Smooth muscle cell (in vitro differentiated cells): ENCODE measurements around the gene MUS81. TPM values are rescaled to one million over a fixed set of nuclear protein-coding genes. Genes with fewer than 3 reads are reported as not detected.
A peak's percentile ranks its signal among the peaks of the same experiment; 100 is the strongest.

ENCODE experiments used
- DNase-seq: peaks from one replicate; lab custom pipeline; 2025; ENCODE audit not compliant: unreplicated experiment; lab: John Stamatoyannopoulos, UW
- H2AFZ ChIP-seq: fragments of 200-600 bp; sonication (generic); 2 replicates; pipeline ENCODE4 v1.6.0; 2016; ENCODE audit warnings: antibody characterized with exemption, low read depth, mild to moderate bottlenecking
- H3F3A ChIP-seq: fragments of 200-600 bp; sonication (generic); 2 replicates; pipeline ENCODE4 v1.6.0; 2017; ENCODE audit warnings: antibody characterized with exemption, low read depth
- H3K27ac ChIP-seq: fragments of 200-600 bp; sonication (generic); 2 replicates; pipeline ENCODE4 v1.5.1; 2016; ENCODE audit warnings: low read depth, mild to moderate bottlenecking
- H3K27me3 ChIP-seq: fragments of 200-600 bp; sonication (generic); 2 replicates; pipeline ENCODE4 v1.6.1; 2016; ENCODE audit warnings: low read depth, mild to moderate bottlenecking
- H3K36me3 ChIP-seq: fragments of 200-600 bp; sonication (generic); 2 replicates; pipeline ENCODE4 v1.5.1; 2016; ENCODE audit warnings: low read depth
- H3K4me1 ChIP-seq: fragments of 200-600 bp; sonication (generic); 2 replicates; pipeline ENCODE4 v1.5.1; 2016; ENCODE audit warnings: low read depth
- H3K4me2 ChIP-seq: fragments of 200-600 bp; sonication (generic); 2 replicates; pipeline ENCODE4 v1.6.0; 2016; ENCODE audit warnings: mild to moderate bottlenecking
- H3K4me3 ChIP-seq: fragments of 200-600 bp; sonication (generic); 2 replicates; pipeline ENCODE4 v1.5.1; 2016; ENCODE audit warnings: mild to moderate bottlenecking
- H3K79me2 ChIP-seq: fragments of 200-600 bp; sonication (generic); 2 replicates; pipeline ENCODE4 v1.6.0; 2016; ENCODE audit warnings: low read depth, mild to moderate bottlenecking
- H3K9ac ChIP-seq: fragments of 200-600 bp; sonication (generic); 2 replicates; pipeline ENCODE4 v1.6.0; 2016; ENCODE audit warnings: low read depth
- H3K9me3 ChIP-seq: fragments of 200-600 bp; sonication (generic); replicated peaks from 2 replicates; pipeline ENCODE4 v1.5.1; 2016; ENCODE audit warnings: low read depth
- H4K20me1 ChIP-seq: fragments of 200-600 bp; sonication (generic); 2 replicates; pipeline ENCODE4 v1.6.0; 2016; ENCODE audit warnings: low read depth
- WGBS: methylation state at CpG from one replicate; pipeline ENCODE4 v1.1.7; 2016; ENCODE audit warnings: low lambda C conversion rate; 5-methylcytosine and 5-hydroxymethylcytosine counted together
- polyA plus RNA-seq: library from polyadenylated mRNA; unstranded; fragments of >200 nt; fragmentation: Nextera tagmentation; extraction: Ambion mirVana; gene quantifications from 2 replicates; pipeline ENCODE4 v1.2.1, GENCODE V29; 2016
- total RNA-seq: library from RNA; depleted of rRNA; stranded (reverse); fragments of >200 nt; gene quantifications from 2 replicates; pipeline ENCODE4 v1.2.3, GENCODE V29; 2014
- TF ChIP-seq, protein P1 (sequence below): fragments of 200-600 bp; sonication (generic); IDR thresholded peaks from 2 replicates; pipeline ENCODE4 v1.5.1; 2017; ENCODE audit warnings: borderline replicate concordance, mild to moderate bottlenecking, antibody characterized with exemption; ENCODE audit not compliant: insufficient read depth, poor library complexity, severe bottlenecking

The MUS81 gene
- total and polyA plus RNA-seq, 2 experiments from 2014 or later, result 35.1 to 39.6 TPM

DNA sequence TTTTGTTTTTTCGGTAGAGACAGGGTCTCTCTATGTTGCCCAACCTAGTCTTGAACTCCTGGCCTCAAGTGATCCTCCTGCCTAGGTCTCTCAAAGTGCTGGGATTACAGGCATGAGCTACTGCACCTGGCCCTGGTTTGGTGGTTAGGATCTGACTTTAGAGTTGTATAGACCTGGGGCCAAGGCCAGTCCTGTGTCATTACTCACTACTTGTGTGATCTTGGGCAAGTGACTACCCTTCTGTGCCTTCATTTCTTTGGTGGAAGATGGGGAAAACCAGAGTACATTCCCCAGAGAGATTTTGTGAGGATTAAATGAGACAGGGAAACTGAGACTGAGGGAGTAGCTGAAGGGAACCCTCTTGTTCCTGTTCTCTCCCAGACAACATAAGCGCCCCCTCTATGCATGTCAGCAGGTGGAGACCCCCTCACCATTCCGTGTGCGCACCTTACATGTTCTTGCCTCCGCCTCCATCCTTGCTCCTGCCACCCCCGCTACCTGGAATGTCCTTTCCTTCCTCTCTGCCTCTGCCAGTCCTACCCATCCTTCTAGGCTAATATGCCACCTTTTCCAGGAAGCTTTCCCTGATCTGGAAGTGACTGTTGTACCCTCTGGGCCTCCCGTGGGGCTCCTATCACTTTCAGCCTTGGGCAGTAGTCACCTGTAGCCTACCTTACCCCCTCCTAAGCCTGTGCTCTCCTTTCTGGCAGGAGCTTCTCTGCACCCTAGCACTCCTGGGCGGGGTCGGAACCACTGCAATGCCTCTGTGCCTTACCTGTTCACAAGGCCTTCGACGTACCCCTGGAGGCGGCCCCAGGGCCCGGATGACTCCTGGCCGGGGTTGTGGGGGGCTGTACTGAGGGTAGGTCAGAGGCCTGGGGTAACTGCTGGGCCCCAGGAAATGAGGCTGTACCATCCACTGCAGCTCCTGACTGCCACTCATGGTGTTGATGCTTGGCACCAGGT, 36.1 kb downstream of the MUS81 start:
- no peak overlapping the region for H3K4me3 ChIP-seq

DNA sequence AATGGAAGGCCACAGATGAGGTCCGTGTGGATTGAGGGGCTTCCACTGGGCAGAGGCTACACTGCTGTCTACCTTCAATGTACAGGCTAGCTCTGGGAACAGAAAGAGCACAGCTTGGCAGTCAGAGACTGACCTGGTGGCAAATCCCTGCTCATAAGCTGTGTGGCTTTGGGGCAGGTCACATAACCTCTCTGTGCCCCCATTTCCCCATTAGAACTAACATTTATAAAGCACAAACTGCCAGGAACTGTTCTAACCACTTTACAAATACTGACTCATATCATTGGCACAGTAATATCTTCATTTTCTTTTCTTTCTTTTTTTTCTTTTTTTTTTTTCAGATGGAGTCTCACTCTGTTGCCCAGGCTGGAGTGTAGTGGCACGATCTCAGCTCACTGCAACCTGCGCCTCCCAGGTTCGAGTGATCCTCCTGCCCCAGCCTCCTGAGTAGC, 36.8 kb downstream of the MUS81 start:
- H3K79me2 ChIP-seq, result peaks cover 66% of the 10 kb centered on the region
- H3K4me1 ChIP-seq, result peaks cover 15% of the 10 kb centered on the region
- no peaks in the 10 kb centered on the region for H3K36me3 ChIP-seq
- no peak overlapping the region for H3K4me3 ChIP-seq
- 97% methylated on average over 4 of the region's 4 CpGs for WGBS
- TF ChIP-seq, protein P1, sequence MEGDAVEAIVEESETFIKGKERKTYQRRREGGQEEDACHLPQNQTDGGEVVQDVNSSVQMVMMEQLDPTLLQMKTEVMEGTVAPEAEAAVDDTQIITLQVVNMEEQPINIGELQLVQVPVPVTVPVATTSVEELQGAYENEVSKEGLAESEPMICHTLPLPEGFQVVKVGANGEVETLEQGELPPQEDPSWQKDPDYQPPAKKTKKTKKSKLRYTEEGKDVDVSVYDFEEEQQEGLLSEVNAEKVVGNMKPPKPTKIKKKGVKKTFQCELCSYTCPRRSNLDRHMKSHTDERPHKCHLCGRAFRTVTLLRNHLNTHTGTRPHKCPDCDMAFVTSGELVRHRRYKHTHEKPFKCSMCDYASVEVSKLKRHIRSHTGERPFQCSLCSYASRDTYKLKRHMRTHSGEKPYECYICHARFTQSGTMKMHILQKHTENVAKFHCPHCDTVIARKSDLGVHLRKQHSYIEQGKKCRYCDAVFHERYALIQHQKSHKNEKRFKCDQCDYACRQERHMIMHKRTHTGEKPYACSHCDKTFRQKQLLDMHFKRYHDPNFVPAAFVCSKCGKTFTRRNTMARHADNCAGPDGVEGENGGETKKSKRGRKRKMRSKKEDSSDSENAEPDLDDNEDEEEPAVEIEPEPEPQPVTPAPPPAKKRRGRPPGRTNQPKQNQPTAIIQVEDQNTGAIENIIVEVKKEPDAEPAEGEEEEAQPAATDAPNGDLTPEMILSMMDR, result no peak
- no peak overlapping the region for H2AFZ ChIP-seq
- peaks cover 57% of the 10 kb centered on the region for H4K20me1 ChIP-seq
- DNase-seq, result no peak
- no peak overlapping the region for H3K4me2 ChIP-seq
- peaks cover 21% of the 10 kb centered on the region for H3F3A ChIP-seq
- no peak overlapping the region for H3K9ac ChIP-seq
- H3K27ac ChIP-seq, result no peak overlapping the region
- no peaks in the 10 kb centered on the region for H3K27me3 ChIP-seq
- no peaks in the 10 kb centered on the region for H3K9me3 ChIP-seq

More for the DNA sequence above, 36.1 kb downstream of the MUS81 start:
- Histone ChIP-seq H3K4me1 (peaks cover 12% of the 10 kb centered on the region), H2AFZ (no peak overlapping the region), H3K9ac (no peak overlapping the region), H3F3A (peaks cover 15% of the 10 kb centered on the region), H3K79me2 (peaks cover 70% of the 10 kb centered on the region), H4K20me1 (peaks cover 64% of the 10 kb centered on the region), H3K9me3 (no peaks in the 10 kb centered on the region), H3K36me3 (no peaks in the 10 kb centered on the region), H3K27me3 (no peaks in the 10 kb centered on the region), H3K27ac (no peak overlapping the region), H3K4me2 (no peak overlapping the region)
- TF ChIP-seq, protein P1, result no peak
- WGBS, result 97% methylated on average over 14 of the region's 14 CpGs
- no peak for DNase-seq

DNA sequence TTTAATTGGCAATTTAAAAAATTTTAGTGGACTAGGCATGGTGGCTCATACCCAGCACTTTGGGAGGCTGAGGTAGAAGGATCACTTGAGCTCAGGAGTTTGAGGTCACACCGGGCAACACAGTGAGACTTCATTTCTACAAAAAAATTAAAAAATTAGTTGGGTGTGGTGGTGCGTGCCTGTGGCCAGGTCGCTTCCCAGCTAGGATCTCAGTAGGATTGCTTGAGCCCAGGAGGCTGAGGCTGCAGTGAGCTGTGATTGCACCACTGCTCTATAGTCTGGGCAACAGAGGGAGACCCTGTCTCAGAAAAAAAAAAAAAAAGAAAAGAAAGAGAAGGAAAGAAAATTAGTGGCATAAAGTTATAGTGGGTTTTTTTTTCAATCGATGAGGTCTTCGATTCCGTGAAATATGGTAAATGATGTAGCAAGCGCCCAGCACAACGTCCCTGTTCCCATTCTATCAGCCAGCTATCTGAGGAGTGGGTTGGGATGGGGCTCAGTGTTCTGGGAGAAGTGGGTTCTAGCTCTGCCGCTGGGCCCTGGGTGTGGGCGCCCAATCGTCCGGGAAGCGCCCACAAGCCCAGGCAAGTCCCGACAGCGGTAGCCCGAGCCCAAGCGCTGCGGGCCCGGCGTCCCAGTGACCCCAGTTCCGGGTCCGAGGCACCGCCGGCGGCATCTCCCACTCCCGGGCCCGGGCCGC, 38.6 kb downstream of the MUS81 start:
- Histone ChIP-seq H3K27me3 (no peaks in the 10 kb centered on the region), H3K4me2 (peak overlapping the region; percentile 99), H3K9ac (peak overlapping the region; percentile 99), H3K36me3 (no peaks in the 10 kb centered on the region), H4K20me1 (peaks cover 45% of the 10 kb centered on the region), H3K27ac (peak overlapping the region; percentile 82), H3K79me2 (peaks cover 54% of the 10 kb centered on the region), H2AFZ (no peak overlapping the region), H3K4me1 (peaks cover 25% of the 10 kb centered on the region), H3K9me3 (no peaks in the 10 kb centered on the region), H3F3A (peaks cover 26% of the 10 kb centered on the region), H3K4me3 (peak overlapping the region; percentile 89)
- 28% methylated on average over 22 of the region's 28 CpGs for WGBS
- TF ChIP-seq, protein P1, result no peak
- DNase-seq, result no peak
